Measurements from ENCODE around the gene KRT17. TPM values are rescaled to one million over a fixed set of nuclear protein-coding genes. Genes with fewer than 3 reads are reported as not detected.
"Not testable (repeated sequence)": the region's sequence is repeated elsewhere in the genome, so short reads cannot be mapped to it uniquely, and the experiment has no call there.

The KRT17 gene
- total and polyA plus RNA-seq, 5 donors, result 0.09 TPM; not detected in 4

DNA sequence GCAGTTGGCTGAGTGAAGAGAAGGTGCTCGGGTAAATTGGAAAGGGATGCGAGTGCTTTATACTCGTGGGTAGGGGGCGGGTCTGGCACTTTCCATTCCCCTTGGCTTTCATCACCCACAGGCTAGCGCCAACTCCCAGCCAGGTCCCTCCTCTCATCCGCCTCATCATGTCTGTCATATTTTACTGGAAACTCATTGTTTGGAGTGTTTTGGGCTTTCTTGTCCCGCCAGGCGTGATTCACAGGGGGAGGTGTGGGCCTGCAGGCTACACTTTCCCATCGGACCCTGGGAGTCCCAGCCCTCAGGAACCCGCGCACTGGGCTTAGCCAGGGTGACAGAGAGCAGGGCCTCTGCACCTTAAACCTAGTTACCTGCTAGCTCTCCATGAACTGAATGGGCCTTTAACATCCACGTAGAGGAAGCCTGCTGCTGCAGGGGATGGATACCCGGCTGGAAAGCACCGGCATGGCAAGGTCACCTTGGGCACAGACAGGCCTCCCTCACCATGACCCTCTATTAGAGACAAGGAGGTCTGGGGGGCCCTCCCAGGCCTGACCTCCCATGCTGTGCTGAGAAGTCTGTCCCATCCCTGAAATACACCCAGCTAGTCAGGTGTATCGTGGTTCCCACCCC, 37.4 kb downstream of the KRT17 start, which contains the start of gene KRT14:
TSS of gene KRT14 (minus strand) at position 33 of the 633 bp plus-strand sequence. CDS start 61 bp downstream, outside the sequence.
- intact Hi-C loops (cut with DNase I), result no loop called here
- DNase-seq, result no peak
- 85% methylated on average over 15 of the region's 15 CpGs for WGBS
- no peak for ATAC-seq
- Histone ChIP-seq H3K27ac (ENCODE audit: low read length) (no peak within 1 kb of the TSS), H3K4me1 (ENCODE audit: control insufficient read depth, insufficient read depth, low read length) (no peaks in the 10 kb centered on the region), H3K9me3 (ENCODE audit: control insufficient read depth, low read length) (no peaks in the 10 kb centered on the region), H3K27me3 (ENCODE audit: control insufficient read depth, insufficient read depth) (no peaks in the 10 kb centered on the region), H3K4me3 (ENCODE audit: low read length) (no peak within 1 kb of the TSS)

GRCh38 chr17:41585301-41586056, 38.9 kb downstream of the KRT17 start:
- intact Hi-C loops (cut with DNase I), result no loop called here
- no peak overlapping the region for H3K4me3 ChIP-seq (ENCODE audit: low read length)
- H3K27me3 ChIP-seq (ENCODE audit: control insufficient read depth, insufficient read depth), result no peaks in the 10 kb centered on the region
- no peak overlapping the region for H3K27ac ChIP-seq (ENCODE audit: low read length)
- 80% methylated on average over 5 of the region's 5 CpGs for WGBS
- ATAC-seq, result no peak
- H3K9me3 ChIP-seq (ENCODE audit: control insufficient read depth, low read length), result no peaks in the 10 kb centered on the region
- H3K4me1 ChIP-seq (ENCODE audit: control insufficient read depth, insufficient read depth, low read length), result no peaks in the 10 kb centered on the region
- no peak for DNase-seq

GRCh38 chr17:41584331-41584927, 39.9 kb downstream of the KRT17 start:
- H3K4me1 ChIP-seq (ENCODE audit: control insufficient read depth, insufficient read depth, low read length); H3K27me3 ChIP-seq (ENCODE audit: control insufficient read depth, insufficient read depth); ATAC-seq; H3K4me3 ChIP-seq (ENCODE audit: low read length); H3K27ac ChIP-seq (ENCODE audit: low read length); DNase-seq; intact Hi-C loops (cut with DNase I); H3K9me3 ChIP-seq (ENCODE audit: control insufficient read depth, low read length): not testable (repeated sequence)
- 80% methylated on average over 8 of the region's 8 CpGs for WGBS

- Histone ChIP-seq H3K4me1 (ENCODE audit: control insufficient read depth, insufficient read depth, low read length) (no peaks in the 10 kb centered on the region), H3K4me3 (ENCODE audit: low read length) (no peak overlapping the region), H3K9me3 (ENCODE audit: control insufficient read depth, low read length) (no peaks in the 10 kb centered on the region), H3K27ac (ENCODE audit: low read length) (no peak overlapping the region), H3K27me3 (ENCODE audit: control insufficient read depth, insufficient read depth) (no peaks in the 10 kb centered on the region)
- no peak for DNase-seq
- WGBS, result 73% methylated on average over 33 of the region's 33 CpGs
- intact Hi-C loops (cut with DNase I), result no loop called here
- no peak for ATAC-seq
Measured at GRCh38 chr17:41583137-41584127, 40.9 kb downstream of the KRT17 start.

GRCh38 chr17:41582061-41582968, 42.1 kb downstream of the KRT17 start:
- 82% methylated on average over 13 of the region's 13 CpGs for WGBS

DNA sequence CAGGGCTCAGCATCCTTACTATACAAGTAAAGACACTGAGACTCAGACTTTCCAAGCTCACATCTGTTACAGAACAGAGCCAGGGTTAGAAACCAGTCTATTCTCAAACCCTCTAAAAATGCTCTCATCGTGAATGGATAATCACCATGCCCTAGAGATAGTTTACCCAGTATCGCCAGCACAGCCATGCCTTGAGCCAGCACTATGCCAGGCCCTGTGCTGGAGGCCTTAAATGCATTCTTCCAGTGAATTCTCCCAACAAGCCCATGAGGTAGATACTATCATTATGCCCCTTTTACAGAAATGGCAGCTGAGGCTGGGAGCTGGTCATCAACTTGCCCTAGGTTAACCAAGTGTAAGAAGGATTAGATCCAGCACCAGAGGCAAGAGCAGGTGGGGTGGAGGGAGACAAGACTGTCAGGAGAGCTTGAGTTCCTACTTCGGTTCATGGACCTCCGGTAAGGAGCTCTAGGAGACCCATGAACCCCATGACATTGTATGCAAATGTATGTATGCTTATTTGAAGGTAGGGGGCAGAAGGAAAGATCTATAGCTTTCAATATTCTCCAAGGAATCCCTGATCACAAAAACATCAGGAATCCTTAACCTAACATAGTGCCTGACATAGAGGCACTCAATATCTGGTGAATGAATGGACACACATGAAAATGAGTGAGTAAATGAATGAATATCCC, 42.9 kb downstream of the KRT17 start:
- Histone ChIP-seq H3K27me3 (ENCODE audit: control insufficient read depth, insufficient read depth) (no peaks in the 10 kb centered on the region), H3K27ac (ENCODE audit: low read length) (no peak overlapping the region), H3K4me1 (ENCODE audit: control insufficient read depth, insufficient read depth, low read length) (no peaks in the 10 kb centered on the region), H3K4me3 (ENCODE audit: low read length) (no peak overlapping the region), H3K9me3 (ENCODE audit: control insufficient read depth, low read length) (no peaks in the 10 kb centered on the region)
- DNase-seq (no peak), ATAC-seq (no peak)
- intact Hi-C loops (cut with DNase I), result no loop called here
- 86% methylated on average over 4 of the region's 4 CpGs for WGBS

More at GRCh38 chr17:41582061-41582968, 42.1 kb downstream of the KRT17 start:
- DNase-seq; intact Hi-C loops (cut with DNase I); H3K9me3 ChIP-seq (ENCODE audit: control insufficient read depth, low read length); ATAC-seq; H3K27me3 ChIP-seq (ENCODE audit: control insufficient read depth, insufficient read depth); H3K27ac ChIP-seq (ENCODE audit: low read length); H3K4me3 ChIP-seq (ENCODE audit: low read length); H3K4me1 ChIP-seq (ENCODE audit: control insufficient read depth, insufficient read depth, low read length): not testable (repeated sequence)

- no peaks in the 10 kb centered on the region for H3K9me3 ChIP-seq (ENCODE audit: control insufficient read depth, low read length)
- H3K4me3 ChIP-seq (ENCODE audit: low read length), result no peak overlapping the region
- ATAC-seq, result no peak
- H3K27me3 ChIP-seq (ENCODE audit: control insufficient read depth, insufficient read depth), result no peaks in the 10 kb centered on the region
- intact Hi-C loops (cut with DNase I), result no loop called here
- no peaks in the 10 kb centered on the region for H3K4me1 ChIP-seq (ENCODE audit: control insufficient read depth, insufficient read depth, low read length)
- H3K27ac ChIP-seq (ENCODE audit: low read length), result no peak overlapping the region
- no peak for DNase-seq
- 40% methylated on average over 1 of the region's 1 CpG for whole genome bisulfite sequencing
Measured at GRCh38 chr17:41580687-41581365, 43.5 kb downstream of the KRT17 start.

DNA sequence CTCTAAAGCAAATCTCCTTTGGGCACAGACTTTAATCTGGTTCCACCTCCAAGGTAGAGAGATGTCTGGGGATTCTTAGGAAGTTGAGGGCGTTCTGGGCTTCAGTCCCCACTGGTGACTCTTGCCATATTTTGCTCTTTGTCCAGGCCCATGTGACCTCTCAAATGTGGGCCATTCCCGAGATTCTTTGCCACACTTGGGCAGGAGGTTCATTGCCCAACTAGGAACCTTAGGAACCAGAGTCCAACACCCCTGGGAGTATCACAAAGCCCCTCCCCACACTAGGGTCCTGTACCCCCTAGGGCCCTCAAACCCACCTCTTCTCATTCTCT, 44.2 kb downstream of the KRT17 start:
- DNase-seq (no peak), ATAC-seq (no peak)
- H3K27me3 ChIP-seq (ENCODE audit: control insufficient read depth, insufficient read depth), result no peaks in the 10 kb centered on the region
- H3K4me1 ChIP-seq (ENCODE audit: control insufficient read depth, insufficient read depth, low read length), result no peaks in the 10 kb centered on the region
- WGBS, result 80% methylated on average over 2 of the region's 2 CpGs
- no peak overlapping the region for H3K27ac ChIP-seq (ENCODE audit: low read length)
- intact Hi-C loops (cut with DNase I), result no loop called here
- H3K4me3 ChIP-seq (ENCODE audit: low read length), result no peak overlapping the region
- H3K9me3 ChIP-seq (ENCODE audit: control insufficient read depth, low read length), result no peaks in the 10 kb centered on the region

DNA sequence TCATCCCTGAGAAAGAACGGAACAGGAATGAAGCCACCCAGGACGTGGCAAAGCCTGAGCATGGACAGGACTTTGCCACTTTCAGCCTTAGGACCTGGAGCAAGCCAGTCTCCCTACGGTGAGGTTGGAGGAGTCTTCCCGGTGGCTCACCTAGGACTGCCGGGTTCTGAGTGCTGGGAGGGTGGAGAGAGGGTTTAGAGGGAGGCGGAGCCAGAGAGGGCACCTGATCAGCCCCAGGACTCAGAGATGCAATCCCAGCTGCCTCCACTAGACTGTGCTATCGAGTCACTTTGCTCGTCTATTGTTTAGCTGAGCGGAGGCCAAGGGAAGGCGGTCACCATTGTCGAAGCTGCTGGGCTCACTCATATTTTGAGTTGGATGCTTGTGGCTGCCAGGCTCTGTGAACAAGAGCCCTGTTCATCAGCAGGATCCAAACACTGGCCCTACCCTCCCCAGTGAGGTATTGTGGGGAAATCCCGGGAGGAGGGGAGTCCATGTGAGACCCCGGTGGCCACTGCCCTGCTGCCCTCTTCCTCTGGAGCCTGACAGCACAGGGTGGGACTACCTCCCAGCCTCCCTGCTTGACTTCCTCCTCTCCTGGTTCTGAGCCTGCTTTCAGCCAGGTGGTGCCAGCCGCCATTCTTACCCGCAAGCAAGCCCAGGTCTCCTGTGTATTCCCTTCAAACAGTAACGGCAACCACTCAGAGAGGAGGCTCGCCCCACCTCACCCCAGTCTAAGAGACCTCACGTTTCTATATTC, 44.7 kb downstream of the KRT17 start:
- WGBS, result 41% methylated on average over 18 of the region's 18 CpGs
- Histone ChIP-seq H3K4me3 (ENCODE audit: low read length) (no peak overlapping the region), H3K9me3 (ENCODE audit: control insufficient read depth, low read length) (no peaks in the 10 kb centered on the region), H3K27me3 (ENCODE audit: control insufficient read depth, insufficient read depth) (no peaks in the 10 kb centered on the region), H3K4me1 (ENCODE audit: control insufficient read depth, insufficient read depth, low read length) (no peaks in the 10 kb centered on the region), H3K27ac (ENCODE audit: low read length) (no peak overlapping the region)
- intact Hi-C loops (cut with DNase I), result no loop called here
- DNase-seq, result peak; percentile 73 to 88 (median 81)
- peak; percentile 66 to 90 for ATAC-seq

All from right cardiac atrium (tissue), 5 donors.